HepG2 (cell line): ENCODE data around the gene SLC35B2. TPM values are rescaled to one million over a fixed set of nuclear protein-coding genes. Genes with fewer than 3 reads are reported as not detected.
A peak's percentile ranks its signal among the peaks of the same experiment; 100 is the strongest.

Experiments
- MAFK ChIP-seq, 2 experiments: IDR thresholded peaks in 1 of 2; conservative IDR thresholded peaks in 1 of 2; 2 replicates each; pipeline ENCODE4 v1.6.1; 2011; ENCODE audit warnings: improper control_type of control experiment in 2 of 2, low read length in 2 of 2
- MYC ChIP-seq: sonication (generic); formaldehyde crosslinking; IDR thresholded peaks from 2 replicates; pipeline ENCODE4 v1.9.0; 2021; ENCODE audit warnings: missing genetic modification reagents, borderline replicate concordance
- NFE2L1 ChIP-seq: sonication (generic); formaldehyde crosslinking; IDR thresholded peaks from 2 replicates; pipeline ENCODE4 v1.4.0; 2020; ENCODE audit warnings: missing genetic modification reagents, mild to moderate bottlenecking, borderline replicate concordance
- NR2F2 ChIP-seq: IDR thresholded peaks from 2 replicates; pipeline ENCODE4 v1.6.1; 2012; ENCODE audit warnings: low read depth, inconsistent platforms, borderline replicate concordance
- SAP130 ChIP-seq: IDR thresholded peaks from 2 replicates; pipeline ENCODE4 v1.6.1; 2016; ENCODE audit warnings: low read depth
- U2AF2 ChIP-seq: fragments of 200-400 bp; formaldehyde crosslinking; IDR thresholded peaks from 2 replicates; pipeline ENCODE4 v1.6.1; 2017; ENCODE audit warnings: low read depth, mild to moderate bottlenecking, low read length
- ZBTB40 ChIP-seq, 2 experiments: fragments of 450-650 bp in 1 of 2; sonication (generic) in 1 of 2; formaldehyde crosslinking in 1 of 2; IDR thresholded peaks; 2 replicates each; pipeline versions ENCODE4 v1.6.1 to v1.8.0; 2016 to 2022; ENCODE audit warnings: antibody characterized with exemption in 1 of 2, mild to moderate bottlenecking in 1 of 2, missing genetic modification reagents in 1 of 2
- ZHX1 ChIP-seq: sonication (generic); formaldehyde crosslinking; IDR thresholded peaks from 2 replicates; pipeline ENCODE4 v1.8.1; 2022; ENCODE audit warnings: low read depth, mild to moderate bottlenecking, missing genetic modification reagents
- ZNF207 ChIP-seq: fragments of 450-650 bp; IDR thresholded peaks from 2 replicates; pipeline ENCODE4 v1.6.1; 2016; ENCODE audit warnings: antibody characterized with exemption, borderline replicate concordance
- ZNF350 ChIP-seq: sonication (generic); formaldehyde crosslinking; IDR thresholded peaks from 2 replicates; pipeline ENCODE4 v1.4.0; 2020; ENCODE audit warnings: mild to moderate bottlenecking, low read depth, missing genetic modification reagents, borderline replicate concordance
- ZNF609 ChIP-seq: sonication (generic); formaldehyde crosslinking; IDR thresholded peaks from 2 replicates; pipeline ENCODE4 v1.4.0; 2020; ENCODE audit warnings: mild to moderate bottlenecking, missing genetic modification reagents, borderline replicate concordance
- polyA plus RNA-seq, 8 experiments: library from polyadenylated mRNA; depleted of rRNA in 3 of 8; stranded (reverse) in 7 of 8; unstranded in 1 of 8; fragments of >200 nt; fragmentation: Illumina TruSeq in 4 of 8; extraction: Trizol in 4 of 8; gene quantifications; 2 replicates each; pipeline versions ENCODE4 v1.2.1 to v1.2.3, GENCODE V29; 2011 to 2016; ENCODE audit warnings: low read depth in 4 of 8, missing spikeins in 1 of 8, mixed read lengths in 1 of 8; ENCODE audit not compliant: insufficient read depth in 1 of 8
- total RNA-seq, 5 experiments: library from RNA; depleted of rRNA; stranded (reverse); fragments of >200 nt; fragmentation: Illumina TruSeq; extraction: Trizol; gene quantifications; 2 replicates each; pipeline ENCODE4 v1.2.3, GENCODE V29; 2016; ENCODE audit warnings: low read depth in 1 of 5

Gene SLC35B2
- total and polyA plus RNA-seq, 2 of the 13 experiments (the other 11 are each of a cell fraction or from before 2014, with no cell fraction given) = 61.1 to 148 TPM

- no peak for TF ChIP-seq ZBTB40 (IDR thresholded peaks at IDR 0.05)
- TF ChIP-seq ZBTB40 (CRISPR knock-in tag; IDR thresholded peaks at IDR 0.05) = peak; percentile 53; the same call in 1 of the 2 replicates
- peak; percentile 16; the same call in 1 of the 2 replicates for TF ChIP-seq NR2F2
- TF ChIP-seq ZNF207 = no peak
- TF ChIP-seq SAP130 (CRISPR knock-in tag) = peak; percentile 61
- no peak for TF ChIP-seq MAFK (conservative IDR thresholded peaks at IDR 0.05 in 1 of 2, IDR thresholded peaks at IDR 0.05 in 1 of 2; ENCODE audit: low read length in 2 of 2)
- peak; percentile 71; the same call in 1 of the 2 replicates for TF ChIP-seq ZHX1 (CRISPR knock-in tag)
- TF ChIP-seq U2AF2 = no peak
- TF ChIP-seq ZNF609 (CRISPR knock-in tag) = 0 out of 2 replicates have a peak, but pooled peaks have one; percentile 41
- no peak for TF ChIP-seq NFE2L1
- TF ChIP-seq ZNF350 (CRISPR knock-in tag) = peak; percentile 91
- TF ChIP-seq MYC (CRISPR knock-in tag) = peak; percentile 85
Measured at GRCh38 chr6:44237813-44238433, 19.4 kb downstream of the SLC35B2 start (continued).
